ENCODE data around the gene LDB3.

DNA sequence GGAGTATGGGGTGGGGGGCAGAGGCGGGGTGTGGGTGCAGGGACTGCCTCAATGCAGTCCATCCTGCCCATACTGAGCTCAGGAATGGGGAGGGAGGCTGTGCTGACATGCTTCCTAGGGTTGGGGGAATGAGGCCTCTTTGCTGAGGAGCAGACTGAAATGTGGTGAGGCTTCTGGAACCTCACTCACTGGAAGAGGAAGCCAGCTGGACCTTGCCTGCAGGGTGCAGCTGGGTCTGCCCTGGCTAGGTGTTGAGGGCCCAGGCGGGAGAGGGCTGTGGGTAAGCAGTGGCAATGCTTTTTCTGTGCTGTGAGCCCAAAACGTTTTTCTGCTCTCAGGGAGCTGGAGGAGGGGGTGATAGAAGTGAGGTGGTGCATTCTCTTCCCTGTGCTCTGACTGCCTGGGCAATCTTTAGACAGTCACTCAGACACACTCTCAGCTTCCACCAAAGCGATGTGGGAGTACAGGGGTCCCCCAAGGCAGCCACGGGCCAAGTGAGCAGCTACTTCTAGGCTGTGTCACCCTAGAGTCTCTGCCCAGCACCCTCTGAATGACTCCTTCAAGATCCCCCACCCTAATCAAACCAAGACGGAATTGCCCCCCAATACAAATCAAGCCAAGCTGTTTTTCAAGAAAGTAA lies 47.0 kb downstream of the LDB3 start:
- TF ChIP-seq, protein P1, sequence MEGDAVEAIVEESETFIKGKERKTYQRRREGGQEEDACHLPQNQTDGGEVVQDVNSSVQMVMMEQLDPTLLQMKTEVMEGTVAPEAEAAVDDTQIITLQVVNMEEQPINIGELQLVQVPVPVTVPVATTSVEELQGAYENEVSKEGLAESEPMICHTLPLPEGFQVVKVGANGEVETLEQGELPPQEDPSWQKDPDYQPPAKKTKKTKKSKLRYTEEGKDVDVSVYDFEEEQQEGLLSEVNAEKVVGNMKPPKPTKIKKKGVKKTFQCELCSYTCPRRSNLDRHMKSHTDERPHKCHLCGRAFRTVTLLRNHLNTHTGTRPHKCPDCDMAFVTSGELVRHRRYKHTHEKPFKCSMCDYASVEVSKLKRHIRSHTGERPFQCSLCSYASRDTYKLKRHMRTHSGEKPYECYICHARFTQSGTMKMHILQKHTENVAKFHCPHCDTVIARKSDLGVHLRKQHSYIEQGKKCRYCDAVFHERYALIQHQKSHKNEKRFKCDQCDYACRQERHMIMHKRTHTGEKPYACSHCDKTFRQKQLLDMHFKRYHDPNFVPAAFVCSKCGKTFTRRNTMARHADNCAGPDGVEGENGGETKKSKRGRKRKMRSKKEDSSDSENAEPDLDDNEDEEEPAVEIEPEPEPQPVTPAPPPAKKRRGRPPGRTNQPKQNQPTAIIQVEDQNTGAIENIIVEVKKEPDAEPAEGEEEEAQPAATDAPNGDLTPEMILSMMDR (conservative IDR thresholded peaks at IDR 0.05; ENCODE audit: low read depth, low read length) = no peak
- no peak for TF ChIP-seq EZH2 (IDR thresholded peaks at IDR 0.05; ENCODE audit: low read length, unreplicated experiment)
